AG10803 (cell line): ENCODE results near the gene OLFML1.

Experiments used
- DNase-seq: peaks from one replicate; pipeline ENCODE4 v3.0.0; 2010; ENCODE audit warnings: low read depth
- H3K4me3 ChIP-seq: 2 replicates; pipeline ENCODE4 v1.5.1; 2011; ENCODE audit warnings: mild to moderate bottlenecking, low read length, control low read depth
- TF ChIP-seq, protein P1 (sequence below): conservative IDR thresholded peaks from 2 replicates; pipeline ENCODE4 v1.5.1; 2011; ENCODE audit warnings: mild to moderate bottlenecking, low read length, control low read depth, inconsistent platforms

Gene OLFML1

DNA sequence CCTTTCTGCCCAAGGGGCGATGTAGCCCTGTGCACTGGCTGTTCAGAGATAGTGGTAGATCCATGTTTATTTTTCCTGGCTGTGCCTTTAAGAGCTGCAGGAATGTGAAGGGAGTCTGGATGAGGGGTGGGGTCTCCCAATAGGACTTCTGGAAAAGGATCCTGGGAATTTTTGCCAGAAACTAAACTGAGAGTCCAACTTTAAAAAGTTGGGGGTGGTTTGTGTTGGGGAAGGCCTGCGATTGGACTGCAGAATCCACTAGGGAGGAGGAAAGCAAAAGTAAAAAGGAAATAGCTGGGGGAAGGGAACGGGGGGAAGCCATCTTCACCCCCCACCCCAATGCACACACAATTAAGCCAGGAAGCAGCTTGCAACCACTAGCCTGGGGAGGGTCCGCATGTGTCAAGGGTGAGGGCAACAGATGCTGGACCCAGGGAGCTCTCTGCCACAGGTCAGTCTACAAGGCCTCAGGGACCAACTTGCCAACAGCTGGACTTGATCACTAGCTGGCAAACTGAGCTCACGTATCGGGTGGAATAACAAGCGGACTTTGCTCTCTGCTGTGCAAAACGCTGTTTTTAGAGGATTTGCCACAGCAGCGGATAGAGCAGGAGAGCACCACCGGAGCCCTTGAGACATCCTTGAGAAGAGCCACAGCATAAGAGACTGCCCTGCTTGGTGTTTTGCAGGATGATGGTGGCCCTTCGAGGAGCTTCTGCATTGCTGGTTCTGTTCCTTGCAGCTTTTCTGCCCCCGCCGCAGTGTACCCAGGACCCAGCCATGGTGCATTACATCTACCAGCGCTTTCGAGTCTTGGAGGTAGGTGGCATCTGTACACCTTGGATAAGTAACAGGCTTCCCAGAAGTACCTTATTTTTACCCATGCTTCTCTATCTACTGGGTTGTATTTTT lies at the start of gene OLFML1:
TSS of gene OLFML1 (plus strand) at position 321 of the 912 bp plus-strand sequence. CDS start at position 691, 370 bp downstream.
- TF ChIP-seq, protein P1, sequence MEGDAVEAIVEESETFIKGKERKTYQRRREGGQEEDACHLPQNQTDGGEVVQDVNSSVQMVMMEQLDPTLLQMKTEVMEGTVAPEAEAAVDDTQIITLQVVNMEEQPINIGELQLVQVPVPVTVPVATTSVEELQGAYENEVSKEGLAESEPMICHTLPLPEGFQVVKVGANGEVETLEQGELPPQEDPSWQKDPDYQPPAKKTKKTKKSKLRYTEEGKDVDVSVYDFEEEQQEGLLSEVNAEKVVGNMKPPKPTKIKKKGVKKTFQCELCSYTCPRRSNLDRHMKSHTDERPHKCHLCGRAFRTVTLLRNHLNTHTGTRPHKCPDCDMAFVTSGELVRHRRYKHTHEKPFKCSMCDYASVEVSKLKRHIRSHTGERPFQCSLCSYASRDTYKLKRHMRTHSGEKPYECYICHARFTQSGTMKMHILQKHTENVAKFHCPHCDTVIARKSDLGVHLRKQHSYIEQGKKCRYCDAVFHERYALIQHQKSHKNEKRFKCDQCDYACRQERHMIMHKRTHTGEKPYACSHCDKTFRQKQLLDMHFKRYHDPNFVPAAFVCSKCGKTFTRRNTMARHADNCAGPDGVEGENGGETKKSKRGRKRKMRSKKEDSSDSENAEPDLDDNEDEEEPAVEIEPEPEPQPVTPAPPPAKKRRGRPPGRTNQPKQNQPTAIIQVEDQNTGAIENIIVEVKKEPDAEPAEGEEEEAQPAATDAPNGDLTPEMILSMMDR = no peak
- peak within 1 kb of the TSS; percentile 38 for H3K4me3 ChIP-seq
- peak; percentile 31 for DNase-seq

GRCh38 chr11:7436146-7436545 lies 49.2 kb upstream of the OLFML1 start:
- DNase-seq = no peak
- H3K4me3 ChIP-seq = no peak overlapping the region
- TF ChIP-seq, protein P1 = no peak

GRCh38 chr11:7436657-7437056 lies 48.6 kb upstream of the OLFML1 start:
- H3K4me3 ChIP-seq = no peak overlapping the region
- DNase-seq = no peak

GRCh38 chr11:7437696-7438095 lies 47.6 kb upstream of the OLFML1 start:
- peak; percentile 89 for DNase-seq
- no peak overlapping the region for H3K4me3 ChIP-seq
- TF ChIP-seq, protein P1 = no peak

More at GRCh38 chr11:7436657-7437056, 48.6 kb upstream of the OLFML1 start:
- TF ChIP-seq, protein P1 = no peak

- no peak overlapping the region for H3K4me3 ChIP-seq
- no peak for DNase-seq
- TF ChIP-seq, protein P1 = no peak
These were observed 45.5 kb upstream of the OLFML1 start for GRCh38 chr11:7439746-7440320.

DNA sequence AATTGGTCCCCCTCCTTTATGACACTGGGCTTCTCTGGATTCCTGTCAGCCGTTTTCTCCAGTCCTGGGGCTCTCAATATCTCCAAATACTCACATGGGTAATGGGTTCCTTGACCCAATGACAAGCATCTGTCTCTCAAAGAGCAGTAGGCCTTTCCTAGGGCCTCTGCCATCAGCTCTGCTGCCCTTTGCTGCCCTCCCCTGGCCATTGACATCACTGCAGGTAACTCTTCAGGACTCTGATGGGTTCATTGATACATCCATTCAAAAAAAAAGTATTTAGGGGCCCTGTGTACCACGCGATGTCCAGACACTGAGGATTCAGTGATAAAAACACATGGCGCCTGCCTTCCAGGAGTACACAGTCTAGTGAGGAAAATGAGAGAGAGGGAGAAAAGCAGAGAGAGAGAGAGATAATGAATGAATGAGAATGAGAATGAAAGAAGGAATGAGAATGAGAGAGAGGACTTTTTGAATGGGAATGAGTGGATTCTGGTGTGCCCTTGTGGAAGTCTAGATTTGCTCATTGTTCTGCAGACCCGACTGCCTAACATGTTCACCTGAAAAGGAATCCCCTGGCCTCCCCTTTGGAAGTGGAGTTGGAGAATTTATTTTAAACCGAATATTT lies 42.6 kb upstream of the OLFML1 start:
- peak; percentile 49 for DNase-seq
- no peak overlapping the region for H3K4me3 ChIP-seq
- TF ChIP-seq, protein P1 = peak; percentile 96
